GM18909 (cell line): ENCODE results near the gene DHX9.
"Not testable (repeated sequence)": the region's sequence is repeated elsewhere in the genome, so short reads cannot be mapped to it uniquely, and the experiment has no call there.

Experiments used
- ATAC-seq: cut with Tn5 transposase; IDR thresholded peaks from one replicate; pipeline ENCODE4 v1.9.1; 2021; ENCODE audit warnings: mild to moderate bottlenecking; ENCODE audit not compliant: unreplicated experiment, poor library complexity

Gene DHX9

GRCh38 chr1:182886985-182887384 lies 47.8 kb downstream of the DHX9 start:
- ATAC-seq: no peak

- no peak for ATAC-seq
Observed at GRCh38 chr1:182888736-182889531, 49.8 kb downstream of the DHX9 start.

GRCh38 chr1:182889997-182890396 lies 50.9 kb downstream of the DHX9 start:
- ATAC-seq: no peak

- no peak for ATAC-seq
Observed at GRCh38 chr1:182890927-182891610, 51.9 kb downstream of the DHX9 start.

GRCh38 chr1:182897696-182898095 lies 58.5 kb downstream of the DHX9 start:
- ATAC-seq: no peak

- ATAC-seq: not testable (repeated sequence)
Observed at GRCh38 chr1:182901946-182902345, 62.8 kb downstream of the DHX9 start.

- ATAC-seq: no peak
Observed at GRCh38 chr1:182905321-182905720, 66.2 kb downstream of the DHX9 start.

GRCh38 chr1:182909578-182909977 lies 70.4 kb downstream of the DHX9 start:
- no peak for ATAC-seq

- ATAC-seq: no peak
Observed at GRCh38 chr1:182910143-182910542, 71.0 kb downstream of the DHX9 start.

- no peak for ATAC-seq
Observed at GRCh38 chr1:182913401-182913800, 74.3 kb downstream of the DHX9 start.

GRCh38 chr1:182917378-182917777 lies 78.2 kb downstream of the DHX9 start:
- ATAC-seq: no peak

- ATAC-seq: no peak
Observed at GRCh38 chr1:182925661-182926060, 86.5 kb downstream of the DHX9 start.

GRCh38 chr1:182927693-182928433 lies 88.7 kb downstream of the DHX9 start:
- no peak for ATAC-seq

GRCh38 chr1:182930985-182931384 lies 91.8 kb downstream of the DHX9 start:
- ATAC-seq: no peak

GRCh38 chr1:182935716-182936115 lies 96.6 kb downstream of the DHX9 start:
- ATAC-seq: no peak
